ENCODE data around the gene ANXA3. TPM values are rescaled to one million over a fixed set of nuclear protein-coding genes. Genes with fewer than 3 reads are reported as not detected.

The ANXA3 gene
- total RNA-seq, 2 experiments from 2014 or later, result 2.9 to 4.2 TPM

- DNase-seq (no peak), ATAC-seq (no peak)
- H3K27me3 Mint-ChIP-seq (ENCODE audit: low read depth), result peaks cover 13% of the 10 kb centered on the region
- H3K4me3 Mint-ChIP-seq, result no peak overlapping the region
- no peaks in the 10 kb centered on the region for H3K36me3 Mint-ChIP-seq (ENCODE audit: low read depth)
- peaks cover 5% of the 10 kb centered on the region for H3K4me1 Mint-ChIP-seq (ENCODE audit: low read depth)
- H3K27ac Mint-ChIP-seq, result no peak overlapping the region
- ChIA-PET CTCF (interaction anchor here (1.2 kb wide), 1 partner anchor 16 kb away, joined by 3 read pairs; no protein-coding TSS in a partner anchor), POLR2A (no interaction called here)
- no peaks in the 10 kb centered on the region for H3K9me3 Mint-ChIP-seq (ENCODE audit: insufficient read depth)
Observed at GRCh38 chr4:78566834-78567499, 15.4 kb downstream of the ANXA3 start.

GRCh38 chr4:78567500-78568060 lies 16.0 kb downstream of the ANXA3 start:
- ChIA-PET POLR2A (no interaction called here), CTCF (no interaction called here)
- H3K27me3 Mint-ChIP-seq (ENCODE audit: low read depth), result peaks cover 16% of the 10 kb centered on the region
- peaks cover 5% of the 10 kb centered on the region for H3K4me1 Mint-ChIP-seq (ENCODE audit: low read depth)
- H3K36me3 Mint-ChIP-seq (ENCODE audit: low read depth), result no peaks in the 10 kb centered on the region
- H3K27ac Mint-ChIP-seq, result no peak overlapping the region
- no peak for ATAC-seq
- no peaks in the 10 kb centered on the region for H3K9me3 Mint-ChIP-seq (ENCODE audit: insufficient read depth)
- DNase-seq, result no peak
- no peak overlapping the region for H3K4me3 Mint-ChIP-seq

- peaks cover 16% of the 10 kb centered on the region for H3K27me3 Mint-ChIP-seq (ENCODE audit: low read depth)
- no peaks in the 10 kb centered on the region for H3K9me3 Mint-ChIP-seq (ENCODE audit: insufficient read depth)
- H3K4me3 Mint-ChIP-seq, result no peak overlapping the region
- CTCF ChIA-PET, result interaction anchor here (0.7 to 1.4 kb wide), 2 partner anchors 62 to 232 kb away, joined by 3 to 4 read pairs; no protein-coding TSS in a partner anchor
- POLR2A ChIA-PET, result interaction anchor here (0.6 kb wide), 1 partner anchor 41 kb away, joined by 4 read pairs; no protein-coding TSS in a partner anchor
- no peaks in the 10 kb centered on the region for H3K36me3 Mint-ChIP-seq (ENCODE audit: low read depth)
- peaks cover 5% of the 10 kb centered on the region for H3K4me1 Mint-ChIP-seq (ENCODE audit: low read depth)
- DNase-seq (no peak), ATAC-seq (no peak)
- no peak overlapping the region for H3K27ac Mint-ChIP-seq
Observed at GRCh38 chr4:78568640-78569305, 17.2 kb downstream of the ANXA3 start.

- Mint-ChIP-seq H3K36me3 (ENCODE audit: low read depth) (no peaks in the 10 kb centered on the region), H3K4me3 (no peak overlapping the region), H3K9me3 (ENCODE audit: insufficient read depth) (no peaks in the 10 kb centered on the region), H3K4me1 (ENCODE audit: low read depth) (peaks cover 5% of the 10 kb centered on the region), H3K27ac (no peak overlapping the region), H3K27me3 (ENCODE audit: low read depth) (peaks cover 15% of the 10 kb centered on the region)
- no peak for ATAC-seq
- CTCF ChIA-PET, result interaction anchor here (1.4 kb wide), 1 partner anchor 61 kb away, joined by 4 read pairs; no protein-coding TSS in a partner anchor
- DNase-seq, result no peak
- POLR2A ChIA-PET, result interaction anchor here (0.6 kb wide), 1 partner anchor 40 kb away, joined by 4 read pairs; no protein-coding TSS in a partner anchor
Observed at GRCh38 chr4:78569306-78569821, 17.8 kb downstream of the ANXA3 start.

DNA sequence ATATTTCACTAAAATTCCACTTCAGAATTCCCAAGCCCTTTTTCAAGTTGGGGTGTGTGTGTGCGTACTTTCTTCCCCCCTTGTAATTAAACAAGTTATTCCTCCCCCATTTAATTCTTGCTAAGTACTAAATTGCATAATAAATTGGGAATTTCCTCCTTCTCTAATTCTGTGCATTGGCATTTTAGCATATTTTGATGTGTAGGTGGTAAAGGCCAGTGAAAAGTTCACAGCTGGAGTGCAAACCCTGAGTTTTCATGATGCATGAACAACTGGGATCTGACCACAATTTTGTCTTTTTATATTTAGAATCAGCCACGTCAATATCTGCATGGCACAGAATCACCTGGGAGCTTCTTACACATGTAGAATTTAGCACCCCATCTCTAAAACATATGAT lies 18.5 kb downstream of the ANXA3 start:
- no peak for ATAC-seq
- Mint-ChIP-seq H3K4me1 (ENCODE audit: low read depth) (peaks cover 5% of the 10 kb centered on the region), H3K36me3 (ENCODE audit: low read depth) (no peaks in the 10 kb centered on the region), H3K27ac (no peak overlapping the region), H3K9me3 (ENCODE audit: insufficient read depth) (no peaks in the 10 kb centered on the region), H3K27me3 (ENCODE audit: low read depth) (peaks cover 16% of the 10 kb centered on the region), H3K4me3 (no peak overlapping the region)
- POLR2A ChIA-PET, result no interaction called here
- CTCF ChIA-PET, result interaction anchor here (1.4 kb wide), 1 partner anchor 61 kb away, joined by 4 read pairs; no protein-coding TSS in a partner anchor
- no peak for DNase-seq

- Mint-ChIP-seq H3K27me3 (ENCODE audit: low read depth) (peaks cover 20% of the 10 kb centered on the region), H3K27ac (no peak overlapping the region), H3K4me1 (ENCODE audit: low read depth) (peaks cover 5% of the 10 kb centered on the region), H3K9me3 (ENCODE audit: insufficient read depth) (no peaks in the 10 kb centered on the region), H3K36me3 (ENCODE audit: low read depth) (no peaks in the 10 kb centered on the region), H3K4me3 (no peak overlapping the region)
- ChIA-PET CTCF (no interaction called here), POLR2A (no interaction called here)
- DNase-seq (no peak), ATAC-seq (no peak)
Observed at GRCh38 chr4:78571804-78572203, 20.2 kb downstream of the ANXA3 start.

- Mint-ChIP-seq H3K27me3 (ENCODE audit: low read depth) (peaks cover 11% of the 10 kb centered on the region), H3K27ac (no peak overlapping the region), H3K4me1 (ENCODE audit: low read depth) (no peaks in the 10 kb centered on the region), H3K4me3 (no peak overlapping the region), H3K9me3 (ENCODE audit: insufficient read depth) (no peaks in the 10 kb centered on the region), H3K36me3 (ENCODE audit: low read depth) (no peaks in the 10 kb centered on the region)
- DNase-seq, result no peak
- ATAC-seq, result no peak
- ChIA-PET CTCF (no interaction called here), POLR2A (no interaction called here)
Observed at GRCh38 chr4:78578674-78579425, 27.3 kb downstream of the ANXA3 start.

DNA sequence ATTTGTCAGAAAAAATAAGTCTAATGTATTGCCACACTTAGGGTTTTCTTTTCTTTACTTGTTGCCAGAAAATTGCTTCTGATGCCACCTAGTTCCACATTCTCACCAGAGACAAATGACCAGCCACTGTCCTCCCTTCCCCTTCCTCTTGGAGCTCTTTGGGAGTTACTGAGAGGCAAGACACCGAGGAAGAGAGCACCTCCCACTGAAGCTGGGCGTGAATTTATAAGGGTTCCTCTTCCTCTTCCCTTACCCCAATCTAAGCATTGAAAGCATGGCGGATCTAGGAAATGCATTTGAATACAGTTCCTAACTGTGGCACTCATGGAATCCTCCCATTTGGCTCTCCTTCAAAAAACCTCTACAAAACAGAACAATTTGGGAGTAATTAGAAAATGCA lies 30.0 kb downstream of the ANXA3 start:
- no peaks in the 10 kb centered on the region for H3K36me3 Mint-ChIP-seq (ENCODE audit: low read depth)
- H3K27me3 Mint-ChIP-seq (ENCODE audit: low read depth), result peaks cover 5% of the 10 kb centered on the region
- no peak for ATAC-seq

GRCh38 chr4:78584863-78585547 lies 33.4 kb downstream of the ANXA3 start:
- Mint-ChIP-seq H3K27me3 (ENCODE audit: low read depth) (peaks cover 5% of the 10 kb centered on the region), H3K27ac (no peak overlapping the region), H3K4me1 (ENCODE audit: low read depth) (no peaks in the 10 kb centered on the region), H3K4me3 (no peak overlapping the region), H3K36me3 (ENCODE audit: low read depth) (no peaks in the 10 kb centered on the region), H3K9me3 (ENCODE audit: insufficient read depth) (no peaks in the 10 kb centered on the region)
- ChIA-PET CTCF (no interaction called here), POLR2A (no interaction called here)
- no peak for DNase-seq
- ATAC-seq, result no peak

More for the DNA sequence above, 30.0 kb downstream of the ANXA3 start:
- Mint-ChIP-seq H3K4me1 (ENCODE audit: low read depth) (no peaks in the 10 kb centered on the region), H3K4me3 (no peak overlapping the region), H3K9me3 (ENCODE audit: insufficient read depth) (no peaks in the 10 kb centered on the region), H3K27ac (no peak overlapping the region)
- ChIA-PET POLR2A (no interaction called here), CTCF (interaction anchor here (1.5 kb wide), 1 partner anchor 11 kb away, joined by 4 read pairs; no protein-coding TSS in a partner anchor)
- no peak for DNase-seq

- Mint-ChIP-seq H3K4me3 (no peak overlapping the region), H3K27me3 (ENCODE audit: low read depth) (peaks cover 5% of the 10 kb centered on the region), H3K36me3 (ENCODE audit: low read depth) (no peaks in the 10 kb centered on the region), H3K9me3 (ENCODE audit: insufficient read depth) (no peaks in the 10 kb centered on the region), H3K4me1 (ENCODE audit: low read depth) (no peaks in the 10 kb centered on the region), H3K27ac (no peak overlapping the region)
- POLR2A ChIA-PET, result no interaction called here
- CTCF ChIA-PET, result no interaction called here
- DNase-seq, result no peak
- ATAC-seq, result no peak
Observed at GRCh38 chr4:78585633-78586032, 34.1 kb downstream of the ANXA3 start.

DNA sequence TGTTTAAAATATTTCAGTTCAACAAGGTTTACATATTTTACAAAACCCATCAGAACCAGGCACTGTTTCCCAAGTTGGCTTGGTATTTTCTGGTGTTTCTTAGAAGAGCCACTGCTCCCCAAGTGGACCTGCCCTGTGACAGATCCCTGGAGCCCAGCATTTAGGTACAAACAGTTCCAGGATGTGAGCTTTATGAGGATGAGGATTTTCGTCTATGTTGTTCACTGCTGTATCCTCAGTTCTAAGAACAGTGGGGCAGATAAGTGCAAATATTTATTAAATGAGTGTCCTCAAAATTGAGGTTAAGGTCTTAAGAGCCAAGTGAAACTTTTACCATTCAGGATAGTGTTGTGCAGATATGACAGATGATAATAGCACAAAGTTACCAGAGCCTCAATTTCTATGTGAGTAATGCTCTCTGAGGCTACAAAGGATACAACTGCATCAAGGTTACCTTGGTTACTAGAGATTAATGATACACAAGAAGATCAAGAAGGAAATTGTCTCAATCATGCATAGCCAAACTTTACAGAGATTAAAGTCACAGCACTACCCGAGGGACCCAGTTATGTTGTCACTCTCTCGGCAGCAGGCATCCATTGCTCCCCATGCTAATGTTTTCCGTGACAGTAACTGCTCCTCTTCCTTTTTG lies 37.5 kb downstream of the ANXA3 start:
- Mint-ChIP-seq H3K27me3 (ENCODE audit: low read depth) (no peaks in the 10 kb centered on the region), H3K4me3 (no peak overlapping the region), H3K4me1 (ENCODE audit: low read depth) (no peaks in the 10 kb centered on the region), H3K36me3 (ENCODE audit: low read depth) (no peaks in the 10 kb centered on the region), H3K27ac (no peak overlapping the region), H3K9me3 (ENCODE audit: insufficient read depth) (no peaks in the 10 kb centered on the region)
- ChIA-PET CTCF (no interaction called here), POLR2A (no interaction called here)
- DNase-seq (no peak), ATAC-seq (no peak)
